ENCODE data around the gene MYO10. TPM values are rescaled to one million over a fixed set of nuclear protein-coding genes. Genes with fewer than 3 reads are reported as not detected.
A peak's percentile ranks its signal among the peaks of the same experiment; 100 is the strongest.

MYO10 gene
- total and polyA plus RNA-seq, 2 of the 8 experiments (the other 6 are each of a cell fraction or from before 2014, with no cell fraction given), result 21.5 to 107 TPM

DNA sequence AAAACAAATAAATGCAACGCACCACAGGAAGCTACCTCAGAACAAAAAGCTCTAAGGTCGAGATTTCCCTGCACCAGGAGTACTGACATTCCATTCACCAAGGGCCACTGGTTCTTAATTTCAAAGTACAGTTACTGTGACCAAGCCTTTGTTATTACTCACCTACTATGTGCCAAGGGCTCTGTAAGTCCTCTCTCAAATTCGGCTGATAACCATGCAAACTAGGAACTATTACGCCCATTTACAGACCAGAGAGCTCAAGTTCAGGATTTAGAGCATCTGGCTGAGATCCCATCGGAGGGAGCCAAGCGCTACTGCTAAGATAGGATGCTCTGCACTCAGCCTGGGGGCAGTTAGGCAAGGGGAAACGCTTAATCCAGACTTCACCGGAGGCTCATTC is 5.6 kb downstream of the MYO10 start:
- Histone ChIP-seq H2BK15ac (ENCODE audit: low read length) (no peak overlapping the region), H3K4me1 (replicated peaks in 1 of 4; ENCODE audit: control insufficient read depth in 3 of 4, insufficient read depth in 4 of 4, low read length in 3 of 4) (peaks cover 0 to 17% (median 3%) of the 10 kb centered on the region in 4 experiments; a peak in 4 of 7 replicates), H3K27me3 (replicated peaks in 1 of 4; ENCODE audit: control insufficient read depth in 3 of 4, extremely low read depth in 1 of 4, insufficient read depth in 3 of 4, low read length in 3 of 4) (peaks cover 0 to 11% (median 8%) of the 10 kb centered on the region in 4 experiments; a peak in 6 of 7 replicates), H4K91ac (replicated peaks; ENCODE audit: insufficient read length, low read length) (no peak overlapping the region), H4K8ac (ENCODE audit: extremely low read depth, insufficient read depth, low read length) (no peak overlapping the region), H2AFZ (ENCODE audit: low read length) (no peak overlapping the region), H3K14ac (ENCODE audit: insufficient read length) (no peak overlapping the region), H2BK5ac (ENCODE audit: low read depth, low read length) (no peak overlapping the region), H3K36me3 (ENCODE audit: control insufficient read depth in 2 of 4, insufficient read depth in 4 of 4, low read length in 3 of 4) (no peaks in the 10 kb centered on the region), H4K5ac (ENCODE audit: insufficient read length, low read depth, low read length) (no peak overlapping the region), H3K4me3 (ENCODE audit: extremely low read depth in 1 of 4, insufficient read depth in 2 of 4, low read depth in 3 of 4, low read length in 4 of 4) (no peak overlapping the region), H2AK5ac (ENCODE audit: low read depth, low read length) (no peak overlapping the region), H3K23me2 (ENCODE audit: low read depth, low read length) (peaks cover 3% of the 10 kb centered on the region; the same call in 1 of the 2 replicates), H2BK12ac (ENCODE audit: low read depth, low read length) (no peak overlapping the region), H2BK20ac (ENCODE audit: low read length) (no peak overlapping the region), H3K79me2 (ENCODE audit: control insufficient read depth in 1 of 2, insufficient read depth in 2 of 2, low read length in 2 of 2) (peaks cover 10 to 85% of the 10 kb centered on the region in 2 experiments; a peak in 2 of 4 replicates), H3K23ac (ENCODE audit: insufficient read length) (no peak overlapping the region), H4K20me1 (replicated peaks in 1 of 2; ENCODE audit: control insufficient read depth in 1 of 2, insufficient read depth in 2 of 2, low read length in 2 of 2) (peaks cover 15 to 28% of the 10 kb centered on the region in 2 experiments), H3K79me1 (ENCODE audit: low read depth, low read length) (peaks cover 7% of the 10 kb centered on the region; the same call in 1 of the 2 replicates), H3K27ac (ENCODE audit: low read depth, low read length) (no peak overlapping the region), H2BK120ac (replicated peaks; ENCODE audit: low read depth, low read length) (no peak overlapping the region), H3K56ac (replicated peaks; ENCODE audit: insufficient read length, low read depth, low read length) (no peak overlapping the region), H3K9me3 (ENCODE audit: insufficient read depth in 2 of 2, low read depth in 1 of 2, low read length in 1 of 2) (no peaks in the 10 kb centered on the region), H3K4me2 (ENCODE audit: insufficient read depth in 1 of 2, low read depth in 2 of 2, low read length in 2 of 2) (peak overlapping the region in 1 of 2 experiments; percentile 20; a peak in 1 of 4 replicates), H3K18ac (ENCODE audit: extremely low read depth, low read length) (no peak overlapping the region), H3K9ac (replicated peaks in 1 of 4; ENCODE audit: extremely low read depth in 1 of 4, low read depth in 3 of 4, low read length in 3 of 4) (no peak overlapping the region), H3K4ac (replicated peaks; ENCODE audit: insufficient read length, low read depth, low read length) (no peak overlapping the region)
- POLR2A ChIA-PET (ENCODE audit: partially characterized antibody), result interaction anchor here (0.8 to 2.0 kb wide), 2 partner anchors 26 to 30 kb away, joined by 3 to 6 read pairs; no protein-coding TSS in a partner anchor
- no peak for FAIRE-seq
- no peak for DNase-seq (ENCODE audit: low read depth in 1 of 2, low spot score in 2 of 2)
- WGBS, 2 experiments (ENCODE audit: extremely low coverage in 1 of 2, insufficient coverage in 1 of 2, insufficient read length in 1 of 2, insufficient replicate concordance in 2 of 2, low coverage in 1 of 2, low lambda C conversion rate in 2 of 2, missing lambda C conversion rate in 1 of 2), result 61% methylated on average over 8 of the region's 8 CpGs; no CpG with 5 or more reads in 1 of the 2 experiments
- TF ChIP-seq POLR2AphosphoS5 (IDR thresholded peaks at IDR 0.05; ENCODE audit: low read depth, low read length) (peak; percentile 48; the same call in 1 of the 2 replicates), EGR1 (IDR thresholded peaks at IDR 0.05; ENCODE audit: borderline replicate concordance, low read depth, low read length) (no peak), TCF12 (IDR thresholded peaks at IDR 0.05; ENCODE audit: low read depth, low read length) (0 out of 2 replicates have a peak, but pooled peaks have one; percentile 54)
- CTCF ChIA-PET (ENCODE audit: partially characterized antibody), result interaction anchor here (0.6 to 1.5 kb wide), 9 partner anchors 11 to 264 kb away, joined by 3 to 13 read pairs (median 3); no protein-coding TSS in a partner anchor
